ENCODE results near the gene MS4A15.

DNA sequence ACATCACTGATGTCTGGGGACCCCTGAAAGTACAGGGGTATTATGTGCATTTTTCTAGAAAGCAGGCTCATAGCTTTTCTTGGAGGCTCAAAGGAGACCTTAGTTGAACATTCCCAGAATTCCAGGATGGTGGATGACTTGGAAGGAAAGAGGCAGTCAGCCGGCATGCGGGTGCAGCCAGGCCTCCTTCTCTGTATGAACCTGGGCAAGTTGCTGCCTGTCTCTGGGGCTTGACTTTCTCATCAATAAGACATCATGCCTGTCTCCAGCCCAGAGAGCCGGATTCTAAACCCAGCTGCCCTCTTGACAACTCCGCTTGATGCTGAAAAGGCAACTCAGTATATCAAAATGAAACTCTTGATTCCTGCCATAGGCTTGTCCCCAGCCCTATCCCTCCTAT lies 12.6 kb downstream of the MS4A15 start:
- no peak for TF ChIP-seq EZH2 (IDR thresholded peaks at IDR 0.05; ENCODE audit: insufficient read depth, poor library complexity, severe bottlenecking)
- TF ChIP-seq EZH2phosphoT487 (IDR thresholded peaks at IDR 0.05; ENCODE audit: insufficient read depth, low read depth), result no peak
